Testis (tissue), 2 donors: ENCODE data around the gene CD200.

Experiments
- POLR2A ChIP-seq: fragments of 450-650 bp; IDR thresholded peaks from one replicate; pipeline ENCODE4 v1.6.1; 2017; ENCODE audit warnings: antibody characterized with exemption, mild to moderate bottlenecking, moderate library complexity
- TF ChIP-seq, protein P1 (sequence below), 3 experiments: fragments of 450-650 bp in 2 of 3; fragments of 200-600 bp in 1 of 3; sonication (generic) in 1 of 3; IDR thresholded peaks; one replicate each; pipeline ENCODE4 v1.5.1; 2016 to 2019; ENCODE audit warnings: antibody characterized with exemption in 3 of 3, mild to moderate bottlenecking in 2 of 3, moderate library complexity in 1 of 3

DNA sequence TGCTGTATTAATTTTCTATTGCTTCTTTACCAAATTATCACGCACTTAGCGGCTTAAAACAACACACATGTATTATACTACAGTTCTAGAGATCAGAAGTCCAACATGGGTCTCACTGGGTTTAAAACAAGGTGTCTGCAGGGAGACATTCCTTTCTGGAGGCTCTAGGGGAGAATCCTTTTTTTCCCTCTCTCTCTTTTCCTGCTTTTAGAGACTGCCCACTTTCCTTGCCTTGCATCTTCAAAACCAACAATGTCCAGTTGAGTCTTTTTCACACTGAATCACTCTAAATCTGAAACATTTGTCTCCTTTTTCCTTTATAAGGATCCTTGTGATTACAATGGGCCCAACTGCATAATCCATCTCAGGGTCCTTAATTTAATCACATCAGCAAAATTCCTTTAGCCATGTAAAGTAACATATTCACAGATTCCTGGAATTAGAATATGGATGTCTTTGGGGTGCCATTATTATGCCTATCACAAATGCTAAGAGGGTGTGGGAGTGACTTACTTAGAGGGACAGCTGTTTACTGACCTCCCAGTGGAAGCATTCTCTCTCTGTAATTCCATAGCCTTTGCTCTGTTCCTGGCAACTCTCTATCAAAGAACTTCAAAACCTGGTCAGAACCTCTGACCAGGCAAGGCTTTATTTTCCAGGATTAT is 21.8 kb downstream of the CD200 start:
- no peak for TF ChIP-seq POLR2A
- TF ChIP-seq, protein P1, sequence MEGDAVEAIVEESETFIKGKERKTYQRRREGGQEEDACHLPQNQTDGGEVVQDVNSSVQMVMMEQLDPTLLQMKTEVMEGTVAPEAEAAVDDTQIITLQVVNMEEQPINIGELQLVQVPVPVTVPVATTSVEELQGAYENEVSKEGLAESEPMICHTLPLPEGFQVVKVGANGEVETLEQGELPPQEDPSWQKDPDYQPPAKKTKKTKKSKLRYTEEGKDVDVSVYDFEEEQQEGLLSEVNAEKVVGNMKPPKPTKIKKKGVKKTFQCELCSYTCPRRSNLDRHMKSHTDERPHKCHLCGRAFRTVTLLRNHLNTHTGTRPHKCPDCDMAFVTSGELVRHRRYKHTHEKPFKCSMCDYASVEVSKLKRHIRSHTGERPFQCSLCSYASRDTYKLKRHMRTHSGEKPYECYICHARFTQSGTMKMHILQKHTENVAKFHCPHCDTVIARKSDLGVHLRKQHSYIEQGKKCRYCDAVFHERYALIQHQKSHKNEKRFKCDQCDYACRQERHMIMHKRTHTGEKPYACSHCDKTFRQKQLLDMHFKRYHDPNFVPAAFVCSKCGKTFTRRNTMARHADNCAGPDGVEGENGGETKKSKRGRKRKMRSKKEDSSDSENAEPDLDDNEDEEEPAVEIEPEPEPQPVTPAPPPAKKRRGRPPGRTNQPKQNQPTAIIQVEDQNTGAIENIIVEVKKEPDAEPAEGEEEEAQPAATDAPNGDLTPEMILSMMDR (IDR thresholded peaks at IDR 0.05) = no peak
